Right renal pelvis (tissue), 4 donors: ENCODE results near the gene DDX1. TPM values are rescaled to one million over a fixed set of nuclear protein-coding genes. Genes with fewer than 3 reads are reported as not detected.

ENCODE experiments used
- DNase-seq, 4 donors: peaks; one replicate each; pipeline ENCODE4 v3.0.0-alpha.2; 2013; ENCODE audit warnings: low read depth in 4 of 4, low spot score in 3 of 4, missing footprints in 1 of 4
- polyA plus RNA-seq, 4 donors: library from polyadenylated mRNA; unstranded; fragments of 120-200 nt; gene quantifications; one replicate each; pipeline ENCODE4 v1.2.1, GENCODE V29; 2013; ENCODE audit not compliant: insufficient read length in 4 of 4

DDX1 gene
- polyA plus RNA-seq, 4 donors: 167 to 190 (median 173) TPM

DNA sequence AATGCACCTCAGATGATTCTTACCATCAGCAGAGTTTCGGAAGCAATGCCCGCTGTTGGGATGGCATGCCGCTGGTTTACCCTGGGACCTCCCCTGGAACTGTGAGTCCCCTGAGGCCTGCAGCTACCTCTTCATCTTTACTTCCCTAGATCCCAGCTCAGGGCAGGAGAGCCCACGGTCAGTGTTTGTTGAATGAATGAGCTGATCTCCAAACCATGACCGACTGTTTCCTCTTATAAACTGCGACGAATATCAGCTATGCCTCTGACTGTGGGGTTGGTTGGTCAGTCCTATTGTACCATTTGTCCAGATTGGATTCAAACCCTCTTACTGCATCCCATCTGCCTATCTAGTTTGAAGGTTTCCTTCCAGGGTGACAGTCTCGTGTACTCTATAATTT is 64.4 kb downstream of the DDX1 start:
- DNase-seq: no peak

DNA sequence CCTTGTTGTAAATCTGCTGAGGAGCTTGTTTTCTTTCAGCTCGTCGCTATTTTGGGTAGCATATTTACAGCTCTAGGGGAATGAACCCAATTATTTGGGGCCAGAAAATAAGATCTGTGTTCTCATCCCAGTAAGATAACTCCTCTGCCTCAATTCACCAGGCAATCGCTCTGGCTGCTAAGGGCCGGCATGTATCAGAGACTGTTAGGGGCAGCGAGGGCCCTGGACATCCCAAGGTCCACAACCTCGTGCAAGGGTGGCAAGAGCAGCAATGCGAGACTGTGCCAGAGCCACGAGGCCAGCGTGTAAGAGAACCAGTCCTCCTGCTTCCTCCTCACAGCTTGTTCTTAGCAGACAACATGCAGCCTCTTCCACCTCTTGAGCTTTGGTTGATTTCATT is 66.1 kb downstream of the DDX1 start:
- DNase-seq: no peak

DNA sequence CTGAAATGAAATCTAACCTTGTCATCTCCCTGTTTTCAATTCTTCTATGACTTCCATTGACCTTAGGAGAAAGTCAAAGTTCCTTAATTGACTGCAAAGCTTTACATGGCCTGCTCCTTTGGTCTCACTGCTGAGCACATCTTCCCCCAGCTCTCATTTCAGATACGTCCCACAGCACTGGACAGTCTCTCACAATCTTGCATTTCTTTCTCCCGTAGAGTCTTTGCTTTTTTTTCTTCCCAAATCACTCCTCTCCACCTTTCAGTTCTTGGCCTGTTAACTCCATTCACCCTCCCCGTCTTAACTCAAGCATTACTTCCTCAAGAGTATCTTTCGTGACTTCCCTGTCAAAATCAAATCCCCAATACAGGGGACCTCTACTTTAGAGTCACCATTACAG is 67.2 kb downstream of the DDX1 start:
- no peak for DNase-seq

GRCh38 chr2:15660491-15661294 is 69.0 kb downstream of the DDX1 start:
- DNase-seq: no peak

GRCh38 chr2:15661295-15661569 is 69.6 kb downstream of the DDX1 start:
- DNase-seq: no peak

GRCh38 chr2:15662026-15662425 is 70.4 kb downstream of the DDX1 start:
- DNase-seq: no peak

- DNase-seq: no peak
Observed at GRCh38 chr2:15662579-15662978, 70.9 kb downstream of the DDX1 start.

DNA sequence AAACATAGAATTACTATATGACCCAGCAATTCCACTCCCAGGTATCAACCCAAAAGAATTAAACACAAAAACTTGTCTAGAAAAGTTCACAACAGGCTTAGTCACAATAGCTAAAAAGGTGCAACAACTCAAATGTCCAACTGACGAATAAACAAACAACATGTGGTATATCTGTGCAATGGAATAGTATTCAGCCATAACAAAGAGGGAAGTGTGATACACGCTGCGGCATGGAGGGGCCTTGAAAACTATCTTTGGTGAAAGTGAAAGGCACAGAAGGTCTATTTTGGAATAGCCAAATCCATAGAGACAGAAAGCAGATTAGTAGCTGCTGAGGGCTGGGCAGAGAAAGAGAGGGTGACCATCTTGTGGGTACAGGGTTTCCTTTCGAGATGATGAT is 72.1 kb downstream of the DDX1 start:
- DNase-seq: no peak

DNA sequence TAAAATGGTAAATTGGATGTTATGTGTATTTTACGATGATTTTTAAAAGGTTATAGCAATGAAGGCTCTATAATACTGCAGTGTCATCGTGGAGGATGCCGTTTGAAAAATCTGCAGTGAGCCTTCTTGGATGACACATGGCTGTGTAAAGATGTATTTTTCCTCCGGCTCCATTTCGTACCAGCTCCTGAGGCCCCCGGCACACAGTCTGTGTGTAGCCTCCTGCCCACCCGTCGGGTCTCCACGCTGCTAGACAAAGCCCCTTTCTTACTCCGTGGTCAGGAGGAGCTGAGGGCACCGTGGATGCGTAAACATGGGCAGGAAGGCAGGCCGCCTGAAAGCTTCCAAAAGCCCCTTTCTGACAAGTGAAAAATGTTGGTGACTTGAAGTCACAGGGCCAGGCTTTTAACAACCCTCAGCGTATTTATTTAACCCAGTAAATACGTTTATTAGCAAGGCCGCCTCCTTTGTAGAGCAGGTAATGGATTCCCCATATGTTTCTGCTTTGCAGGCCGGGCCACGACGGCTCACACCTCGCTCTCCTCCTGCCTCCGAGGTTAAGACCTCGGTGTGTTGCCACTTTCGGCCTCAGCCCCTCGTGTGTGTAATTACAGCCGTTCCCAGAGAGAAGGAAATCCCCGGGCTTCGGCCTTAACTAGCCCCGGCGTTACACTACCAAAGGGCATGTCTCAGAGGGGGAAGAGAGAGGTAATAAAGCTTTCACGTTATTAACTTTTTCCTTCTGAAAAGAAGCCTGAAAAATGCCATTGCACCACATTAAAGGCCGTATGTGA is 72.8 kb downstream of the DDX1 start:
- no peak for DNase-seq

GRCh38 chr2:15665067-15665942 is 73.6 kb downstream of the DDX1 start:
- no peak for DNase-seq

- no peak for DNase-seq
Observed at GRCh38 chr2:15665943-15666460, 74.3 kb downstream of the DDX1 start.

- no peak for DNase-seq
Observed at GRCh38 chr2:15666861-15667808, 75.5 kb downstream of the DDX1 start.

DNA sequence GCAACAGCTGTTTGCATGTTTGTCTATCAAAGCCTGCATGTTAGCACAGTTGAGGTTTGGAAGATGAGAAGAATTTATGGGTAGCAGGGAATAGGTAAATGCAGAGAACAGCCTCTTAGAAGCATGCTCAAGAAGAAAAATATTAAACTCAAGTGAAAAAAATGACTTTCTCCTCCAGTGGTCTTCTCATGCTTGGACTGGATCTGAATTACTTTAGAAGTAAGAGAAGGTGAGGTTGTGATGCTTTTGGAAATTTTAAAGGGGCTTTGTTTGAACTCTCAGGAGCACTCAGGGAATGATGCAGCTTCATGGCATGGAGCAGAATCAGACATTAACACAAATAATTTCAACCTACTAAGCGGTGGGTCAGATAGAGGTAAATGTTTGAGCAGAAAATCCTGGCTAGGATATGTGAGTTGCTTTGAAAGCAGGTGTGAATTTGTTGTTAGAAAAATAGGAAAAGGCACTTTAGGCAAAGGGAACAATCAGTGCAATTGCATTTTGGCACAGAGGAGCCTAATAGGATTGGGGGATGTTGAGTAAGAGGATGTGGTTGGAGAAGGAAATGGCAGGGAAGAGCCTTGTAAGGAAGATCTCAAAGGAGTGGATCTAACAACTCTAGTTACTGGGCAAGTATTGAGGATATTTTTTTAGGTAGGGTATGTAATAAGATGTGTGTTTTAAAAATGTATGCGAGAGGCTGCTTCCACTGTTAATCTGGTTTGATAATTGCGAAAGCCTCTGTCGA is 76.3 kb downstream of the DDX1 start:
- no peak for DNase-seq

DNA sequence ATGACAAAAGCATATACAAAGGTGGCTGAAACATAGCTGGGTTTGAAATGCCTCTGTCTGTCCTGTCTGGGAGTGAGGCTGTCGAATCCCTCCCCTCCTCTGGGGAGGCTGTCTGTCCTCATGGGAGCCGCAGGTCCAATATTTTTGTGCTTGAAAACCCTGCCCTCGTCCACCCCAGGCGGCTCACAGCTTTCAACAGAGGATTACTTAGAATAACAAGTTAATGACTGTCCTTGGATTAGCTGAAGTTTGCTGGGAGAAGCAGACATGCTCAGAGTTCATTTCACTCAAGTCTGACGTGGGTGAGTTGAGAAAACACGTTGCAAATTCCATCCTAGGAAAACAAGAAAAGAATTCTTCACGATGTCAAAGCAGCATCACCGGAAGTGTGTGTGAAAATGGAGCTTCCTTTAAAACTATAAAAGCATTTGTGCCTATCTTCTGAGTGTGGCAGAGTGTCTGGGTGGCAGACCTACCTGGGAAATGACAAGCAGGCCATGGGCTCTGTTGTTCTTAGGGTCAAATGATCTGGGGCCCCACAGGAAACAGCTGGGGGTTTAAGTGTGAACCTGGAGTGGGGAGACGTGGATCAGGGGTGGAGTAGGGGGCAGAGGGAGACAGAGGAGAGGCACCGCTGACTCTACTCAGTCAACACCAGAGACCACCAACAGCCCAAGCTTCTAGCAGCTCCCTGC is 77.1 kb downstream of the DDX1 start:
- DNase-seq: no peak

DNA sequence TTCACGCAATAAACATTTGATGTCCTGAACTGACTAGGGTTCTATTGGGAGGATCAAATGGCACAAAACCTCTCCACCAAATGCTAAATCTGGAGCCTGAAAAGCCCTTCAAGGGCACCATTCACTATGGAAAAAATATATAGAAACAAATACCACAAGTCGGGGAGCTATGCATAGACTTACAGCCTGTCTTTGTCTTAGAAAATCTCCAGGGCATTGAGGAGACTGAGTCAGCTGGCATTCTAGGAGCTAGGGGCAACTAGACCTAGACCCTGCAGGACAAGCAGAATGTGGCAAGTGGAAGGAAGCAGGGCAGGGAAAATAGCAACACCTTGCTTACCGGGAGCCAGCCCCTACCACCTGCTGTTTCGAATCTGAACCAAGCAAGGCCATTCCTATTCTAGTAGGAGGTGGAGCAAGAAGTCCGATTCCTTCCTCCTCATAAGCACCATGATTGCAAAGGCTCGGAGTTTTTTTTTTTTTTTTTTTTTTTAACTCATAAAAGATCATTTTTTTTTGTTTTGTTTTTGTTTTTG is 77.8 kb downstream of the DDX1 start:
- DNase-seq: no peak

- no peak for DNase-seq
Observed at GRCh38 chr2:15670469-15670868, 78.8 kb downstream of the DDX1 start.

DNA sequence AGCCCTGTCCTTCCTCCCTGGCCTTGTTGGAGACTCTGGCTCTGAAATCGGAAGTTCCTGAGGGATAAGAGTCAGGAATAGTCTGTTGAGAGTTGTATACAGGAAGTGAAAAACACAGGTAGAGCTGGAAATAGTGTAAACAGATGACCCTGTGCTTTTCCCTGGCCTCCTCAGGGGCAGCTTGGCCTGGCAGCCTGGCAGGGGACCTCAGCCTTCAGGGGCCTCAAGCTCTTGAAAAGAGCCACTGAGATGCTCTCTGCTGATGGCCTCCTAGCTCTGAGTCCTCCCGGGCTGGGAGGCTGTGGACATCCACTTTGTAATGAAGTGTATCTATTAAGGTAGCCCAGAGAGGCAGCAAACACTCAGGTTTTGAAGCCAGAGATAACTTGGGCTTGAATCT is 79.3 kb downstream of the DDX1 start:
- DNase-seq: no peak

GRCh38 chr2:15671409-15671808 is 79.7 kb downstream of the DDX1 start:
- DNase-seq: no peak
